ENCODE data around the gene AIPL1. TPM values are rescaled to one million over a fixed set of nuclear protein-coding genes. Genes with fewer than 3 reads are reported as not detected.

AIPL1 gene
- total RNA-seq, 2 donors from 2014 or later, result not detected

GRCh38 chr17:6374761-6375312 is 60.1 kb downstream of the AIPL1 start:
- no peak for DNase-seq (ENCODE audit: low spot score)
- Mint-ChIP-seq H3K9me3 (peaks cover 2% of the 10 kb centered on the region), H3K4me1 (ENCODE audit: low read depth in 2 of 2) (peaks cover 0 to 8% of the 10 kb centered on the region in 2 donors), H3K27me3 (peaks cover 39 to 47% of the 10 kb centered on the region in 2 donors), H3K4me3 (no peak overlapping the region), H3K27ac (no peak overlapping the region), H3K36me3 (peaks cover 4% of the 10 kb centered on the region)
- ATAC-seq, result peak; percentile 48 to 53

GRCh38 chr17:6374271-6374691 is 60.6 kb downstream of the AIPL1 start:
- peaks cover 2% of the 10 kb centered on the region for H3K9me3 Mint-ChIP-seq
- no peak overlapping the region for H3K4me3 Mint-ChIP-seq

More at GRCh38 chr17:6374271-6374691, 60.6 kb downstream of the AIPL1 start:
- Mint-ChIP-seq H3K4me1 (ENCODE audit: low read depth in 2 of 2) (peaks cover 0 to 8% of the 10 kb centered on the region in 2 donors), H3K36me3 (peaks cover 4% of the 10 kb centered on the region), H3K27me3 (peaks cover 44 to 48% of the 10 kb centered on the region in 2 donors), H3K27ac (no peak overlapping the region)
- no peak for DNase-seq (ENCODE audit: low spot score)
- no peak for ATAC-seq

Other genes starting within 250 kb of the AIPL1 start
- gene PIMREG, start 9.3 kb upstream of the AIPL1 start, total RNA-seq, result 1 to 10 TPM; 3.9 to 9.2 TPM
- gene PITPNM3, start 121.4 kb upstream of the AIPL1 start, total RNA-seq, result under 1 TPM; 0.59 to 0.84 TPM
- gene KIAA0753, start 205.6 kb upstream of the AIPL1 start, total RNA-seq, result 10 to 100 TPM; 16.0 to 29.7 TPM
- 100 to 1,000 TPM in 1 of 2 donors, 10 to 100 TPM in 1; 75.9 to 106 TPM for gene TXNDC17, start 205.9 kb upstream of the AIPL1 start, total RNA-seq
- gene MED31, start 216.5 kb upstream of the AIPL1 start, total RNA-seq, result 10 to 100 TPM; 17.3 to 25.3 TPM
- gene C17orf100, start 216.6 kb upstream of the AIPL1 start, total RNA-seq, result 1 to 10 TPM; 1.0 to 1.5 TPM